ENCODE data around the gene TUBA1B. TPM values are rescaled to one million over a fixed set of nuclear protein-coding genes. Genes with fewer than 3 reads are reported as not detected.
"Not testable (repeated sequence)": the region's sequence is repeated elsewhere in the genome, so short reads cannot be mapped to it uniquely, and the experiment has no call there.

Gene TUBA1B
- total and polyA plus RNA-seq, 2 of the 13 experiments (the other 11 are each of a cell fraction or from before 2014, with no cell fraction given) = 1,275 to 1,353 TPM

DNA sequence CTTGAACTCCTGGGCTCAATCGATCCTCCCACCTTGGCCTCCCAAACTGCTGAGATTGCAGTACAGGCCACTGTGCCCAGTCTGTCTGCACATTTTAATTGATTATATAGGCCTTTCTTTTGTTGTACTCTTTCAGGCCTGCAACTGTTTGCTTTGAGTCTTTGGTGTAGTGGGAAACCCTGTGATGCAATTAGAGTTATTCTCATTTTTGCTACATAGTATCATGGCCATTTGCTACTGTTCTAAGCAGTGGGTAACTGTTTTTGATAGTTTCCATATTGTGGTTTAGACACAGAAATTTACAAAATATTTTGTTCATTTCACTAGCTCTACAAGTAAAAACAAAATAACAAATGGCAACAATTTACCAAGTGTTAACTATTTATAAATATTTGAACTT lies 6.3 kb upstream of the TUBA1B start:
- ChIA-PET POLR2A (no interaction called here), CTCF (ENCODE audit: low intra/inter-chr PET ratio, low total read pairs) (no interaction called here)
- Histone ChIP-seq H3K79me2 (ENCODE audit: insufficient read depth, low read length) (no peaks in the 10 kb centered on the region), H4K20me1 (ENCODE audit: insufficient read depth, low read length) (no peaks in the 10 kb centered on the region), H3K27me3 (ENCODE audit: control insufficient read depth in 1 of 2, insufficient read depth in 2 of 2, low read length in 2 of 2) (no peaks in the 10 kb centered on the region), H3K9ac (ENCODE audit: insufficient read depth, low read depth, low read length) (no peak overlapping the region), H3K27ac (ENCODE audit: extremely low read length, insufficient read depth, low read length) (no peak overlapping the region), H3K4me1 (ENCODE audit: insufficient read depth, low read length) (peaks cover 17% of the 10 kb centered on the region), H3K4me3 (replicated peaks in 1 of 3; ENCODE audit: insufficient read depth in 1 of 3, low read depth in 2 of 3, low read length in 3 of 3) (no peak overlapping the region), H3K36me3 (replicated peaks in 1 of 2; ENCODE audit: control insufficient read depth in 1 of 2, insufficient read depth in 2 of 2, low read length in 2 of 2) (no peaks in the 10 kb centered on the region), H2AFZ (ENCODE audit: low read length) (no peak overlapping the region), H3K9me3 (ENCODE audit: low read length) (no peaks in the 10 kb centered on the region), H3K4me2 (ENCODE audit: low read depth, low read length) (no peak overlapping the region)
- in situ Hi-C loops (cut with HindIII; ENCODE audit: extremely low pct_ligation_motif_present, low pct_unique_long_range_greater_than_20kb) (no loop called here), intact Hi-C loops (cut with micrococcal nuclease; ENCODE audit: unreplicated experiment) (no loop called here)
- DNase-seq (ENCODE audit: low spot score) (no peak), FAIRE-seq (no peak), ATAC-seq (no peak)
- BruUV-seq (replicated peaks) = no TSS peak
- WGBS (ENCODE audit: low lambda C conversion rate) = 100% methylated on average over 1 of the region's 1 CpG
- no peak for TF ChIP-seq ATF1 (CRISPR knock-in tag; IDR thresholded peaks at IDR 0.05)
- no peak for TF ChIP-seq ZNF746 (CRISPR knock-in tag; IDR thresholded peaks at IDR 0.05)
- TF ChIP-seq, protein P1, sequence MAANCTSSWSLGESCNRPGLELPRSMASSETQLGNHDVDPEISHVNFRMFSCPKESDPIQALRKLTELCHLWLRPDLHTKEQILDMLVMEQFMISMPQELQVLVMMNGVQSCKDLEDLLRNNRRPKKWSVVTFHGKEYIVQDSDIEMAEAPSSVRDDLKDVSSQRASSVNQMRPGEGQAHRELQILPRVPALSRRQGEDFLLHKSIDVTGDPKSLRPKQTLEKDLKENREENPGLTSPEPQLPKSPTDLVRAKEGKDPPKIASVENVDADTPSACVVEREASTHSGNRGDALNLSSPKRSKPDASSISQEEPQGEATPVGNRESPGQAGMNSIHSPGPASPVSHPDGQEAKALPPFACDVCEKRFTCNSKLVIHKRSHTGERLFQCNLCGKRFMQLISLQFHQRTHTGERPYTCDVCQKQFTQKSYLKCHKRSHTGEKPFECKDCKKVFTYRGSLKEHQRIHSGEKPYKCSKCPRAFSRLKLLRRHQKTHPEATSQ (CRISPR knock-in tag; IDR thresholded peaks at IDR 0.05; ENCODE audit: borderline replicate concordance) = no peak
- TF ChIP-seq, protein P2, sequence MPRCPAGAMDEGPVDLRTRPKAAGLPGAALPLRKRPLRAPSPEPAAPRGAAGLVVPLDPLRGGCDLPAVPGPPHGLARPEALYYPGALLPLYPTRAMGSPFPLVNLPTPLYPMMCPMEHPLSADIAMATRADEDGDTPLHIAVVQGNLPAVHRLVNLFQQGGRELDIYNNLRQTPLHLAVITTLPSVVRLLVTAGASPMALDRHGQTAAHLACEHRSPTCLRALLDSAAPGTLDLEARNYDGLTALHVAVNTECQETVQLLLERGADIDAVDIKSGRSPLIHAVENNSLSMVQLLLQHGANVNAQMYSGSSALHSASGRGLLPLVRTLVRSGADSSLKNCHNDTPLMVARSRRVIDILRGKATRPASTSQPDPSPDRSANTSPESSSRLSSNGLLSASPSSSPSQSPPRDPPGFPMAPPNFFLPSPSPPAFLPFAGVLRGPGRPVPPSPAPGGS (CRISPR knock-in tag; IDR thresholded peaks at IDR 0.05) = no peak
- TF ChIP-seq ZSCAN9 (CRISPR knock-in tag; IDR thresholded peaks at IDR 0.05; ENCODE audit: borderline replicate concordance) = no peak
- no peak for TF ChIP-seq ZNF446 (CRISPR knock-in tag; IDR thresholded peaks at IDR 0.05)
- TF ChIP-seq NFATC3 (CRISPR knock-in tag; IDR thresholded peaks at IDR 0.05) = no peak
- TF ChIP-seq TOPORS (CRISPR knock-in tag; IDR thresholded peaks at IDR 0.05) = no peak
- TF ChIP-seq, protein P3, sequence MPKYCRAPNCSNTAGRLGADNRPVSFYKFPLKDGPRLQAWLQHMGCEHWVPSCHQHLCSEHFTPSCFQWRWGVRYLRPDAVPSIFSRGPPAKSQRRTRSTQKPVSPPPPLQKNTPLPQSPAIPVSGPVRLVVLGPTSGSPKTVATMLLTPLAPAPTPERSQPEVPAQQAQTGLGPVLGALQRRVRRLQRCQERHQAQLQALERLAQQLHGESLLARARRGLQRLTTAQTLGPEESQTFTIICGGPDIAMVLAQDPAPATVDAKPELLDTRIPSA (CRISPR knock-in tag; IDR thresholded peaks at IDR 0.05; ENCODE audit: borderline replicate concordance) = no peak
- TF ChIP-seq PCBP1 (IDR thresholded peaks at IDR 0.05; ENCODE audit: borderline replicate concordance, low read depth, low read length) = no peak
- no peak for TF ChIP-seq PHF20 (CRISPR knock-in tag; IDR thresholded peaks at IDR 0.05)
- TF ChIP-seq ZNF496 (CRISPR knock-in tag; IDR thresholded peaks at IDR 0.05; ENCODE audit: insufficient replicate concordance) = no peak
- no peak for TF ChIP-seq EED (CRISPR knock-in tag; IDR thresholded peaks at IDR 0.05)

DNA sequence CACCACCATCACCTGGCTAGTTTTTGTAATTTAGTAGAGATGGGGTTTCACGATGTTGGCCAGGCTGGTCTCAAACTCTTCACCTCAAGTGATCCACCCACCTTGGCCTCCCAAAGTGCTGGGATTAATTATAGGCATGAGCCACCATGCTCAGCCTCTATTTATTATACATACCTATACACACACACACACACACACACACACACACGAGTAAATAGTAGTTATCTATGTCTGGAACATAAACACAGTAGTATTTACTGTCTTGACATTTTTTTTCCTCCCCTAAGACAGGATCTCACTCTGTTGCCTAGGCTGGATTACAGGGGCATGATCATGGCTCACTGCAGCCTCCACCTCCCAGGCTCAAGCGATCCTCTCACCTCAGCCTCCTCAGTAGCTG lies 5.8 kb upstream of the TUBA1B start:
- H3K9me3 ChIP-seq (ENCODE audit: low read length); H3K36me3 ChIP-seq (replicated peaks in 1 of 2; ENCODE audit: control insufficient read depth in 1 of 2, insufficient read depth in 2 of 2, low read length in 2 of 2); BruUV-seq (replicated peaks); DNase-seq (ENCODE audit: low spot score); H3K79me2 ChIP-seq (ENCODE audit: insufficient read depth, low read length); in situ Hi-C loops (cut with HindIII; ENCODE audit: extremely low pct_ligation_motif_present, low pct_unique_long_range_greater_than_20kb); CTCF ChIA-PET (ENCODE audit: low intra/inter-chr PET ratio, low total read pairs); H3K4me3 ChIP-seq (replicated peaks in 1 of 3; ENCODE audit: insufficient read depth in 1 of 3, low read depth in 2 of 3, low read length in 3 of 3); H2AFZ ChIP-seq (ENCODE audit: low read length); FAIRE-seq; ATAC-seq; H3K9ac ChIP-seq (ENCODE audit: insufficient read depth, low read depth, low read length); intact Hi-C loops (cut with micrococcal nuclease; ENCODE audit: unreplicated experiment); H3K27ac ChIP-seq (ENCODE audit: extremely low read length, insufficient read depth, low read length); H4K20me1 ChIP-seq (ENCODE audit: insufficient read depth, low read length); POLR2A ChIA-PET; H3K27me3 ChIP-seq (ENCODE audit: control insufficient read depth in 1 of 2, insufficient read depth in 2 of 2, low read length in 2 of 2); H3K4me2 ChIP-seq (ENCODE audit: low read depth, low read length): not testable (repeated sequence)
- WGBS (ENCODE audit: low lambda C conversion rate) = 92% methylated on average over 3 of the region's 3 CpGs
- peaks cover 22% of the 10 kb centered on the region for H3K4me1 ChIP-seq (ENCODE audit: insufficient read depth, low read length)
